Measurements from ENCODE around the gene SYDE1.
"Not testable (repeated sequence)": the region's sequence is repeated elsewhere in the genome, so short reads cannot be mapped to it uniquely, and the experiment has no call there.

The SYDE1 gene, protein sequence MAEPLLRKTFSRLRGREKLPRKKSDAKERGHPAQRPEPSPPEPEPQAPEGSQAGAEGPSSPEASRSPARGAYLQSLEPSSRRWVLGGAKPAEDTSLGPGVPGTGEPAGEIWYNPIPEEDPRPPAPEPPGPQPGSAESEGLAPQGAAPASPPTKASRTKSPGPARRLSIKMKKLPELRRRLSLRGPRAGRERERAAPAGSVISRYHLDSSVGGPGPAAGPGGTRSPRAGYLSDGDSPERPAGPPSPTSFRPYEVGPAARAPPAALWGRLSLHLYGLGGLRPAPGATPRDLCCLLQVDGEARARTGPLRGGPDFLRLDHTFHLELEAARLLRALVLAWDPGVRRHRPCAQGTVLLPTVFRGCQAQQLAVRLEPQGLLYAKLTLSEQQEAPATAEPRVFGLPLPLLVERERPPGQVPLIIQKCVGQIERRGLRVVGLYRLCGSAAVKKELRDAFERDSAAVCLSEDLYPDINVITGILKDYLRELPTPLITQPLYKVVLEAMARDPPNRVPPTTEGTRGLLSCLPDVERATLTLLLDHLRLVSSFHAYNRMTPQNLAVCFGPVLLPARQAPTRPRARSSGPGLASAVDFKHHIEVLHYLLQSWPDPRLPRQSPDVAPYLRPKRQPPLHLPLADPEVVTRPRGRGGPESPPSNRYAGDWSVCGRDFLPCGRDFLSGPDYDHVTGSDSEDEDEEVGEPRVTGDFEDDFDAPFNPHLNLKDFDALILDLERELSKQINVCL

DNA sequence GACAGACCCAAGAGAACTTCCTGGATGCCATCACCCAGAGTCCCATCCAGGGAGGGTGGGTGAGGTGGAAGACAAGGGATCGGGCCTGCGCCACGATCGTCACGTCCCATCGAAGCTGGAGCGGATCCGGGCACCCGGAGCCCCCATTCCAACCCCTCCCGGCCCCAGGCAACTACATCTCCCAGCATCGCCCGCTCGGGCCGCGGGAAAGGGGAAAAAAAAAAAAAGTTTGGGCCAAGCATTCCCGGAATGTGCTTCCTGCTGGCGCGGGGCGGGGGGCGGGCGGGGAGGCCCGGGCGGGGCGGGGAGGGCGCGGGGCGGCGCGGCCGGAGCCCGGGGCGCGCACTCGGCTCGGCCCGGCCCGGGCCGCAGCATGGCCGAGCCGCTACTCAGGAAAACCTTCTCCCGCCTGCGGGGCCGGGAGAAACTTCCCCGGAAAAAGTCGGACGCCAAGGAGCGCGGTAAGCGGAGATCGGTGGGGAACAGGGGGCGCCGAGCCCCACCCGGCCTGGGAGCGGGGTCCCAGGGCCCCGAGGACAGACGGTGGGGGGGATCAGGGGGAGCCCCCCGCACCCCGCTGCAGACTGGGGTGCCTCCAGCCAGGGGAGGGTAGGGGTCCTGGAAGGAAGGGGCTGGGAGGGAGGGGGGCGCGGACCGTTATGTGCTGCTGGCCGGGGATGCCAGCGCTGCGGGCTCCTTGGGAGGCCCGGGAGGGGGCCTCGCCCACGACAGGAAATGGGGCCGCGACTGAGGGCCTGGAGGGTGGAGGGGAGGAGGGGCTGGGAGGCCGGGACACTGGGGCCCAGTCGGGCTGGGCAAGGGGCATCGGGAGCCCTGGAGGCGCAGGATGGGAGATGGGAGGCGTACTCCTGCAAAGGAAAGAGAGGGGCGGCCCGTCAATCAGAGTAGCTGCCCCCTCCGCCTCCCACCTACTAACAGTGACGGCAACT, at the start of gene SYDE1:
Gene SYDE1 (plus strand): TSS at position 341 of the 950 bp plus-strand sequence. CDS start 33 bp downstream, at position 374.
- no peak for DNase-seq

DNA sequence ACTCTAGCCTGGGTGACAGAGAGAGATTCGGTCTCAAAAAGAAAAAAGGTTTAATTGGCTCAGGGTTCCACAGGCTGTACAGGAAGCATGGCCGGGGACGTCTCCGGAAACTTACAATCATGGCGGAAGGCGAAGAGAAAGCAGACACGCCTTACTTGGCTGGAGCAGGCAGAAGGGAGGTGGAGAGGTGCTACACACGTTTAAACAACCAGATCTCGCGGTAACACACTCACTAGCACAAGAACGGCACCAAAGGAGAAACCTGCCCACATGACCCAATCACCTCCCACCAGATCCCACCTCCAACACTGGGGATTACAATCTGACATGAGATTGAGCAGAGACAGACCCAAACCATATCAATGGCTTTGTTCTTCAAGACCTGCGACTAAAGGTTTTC, 45.2 kb upstream of the SYDE1 start:
- no peak for DNase-seq

DNA sequence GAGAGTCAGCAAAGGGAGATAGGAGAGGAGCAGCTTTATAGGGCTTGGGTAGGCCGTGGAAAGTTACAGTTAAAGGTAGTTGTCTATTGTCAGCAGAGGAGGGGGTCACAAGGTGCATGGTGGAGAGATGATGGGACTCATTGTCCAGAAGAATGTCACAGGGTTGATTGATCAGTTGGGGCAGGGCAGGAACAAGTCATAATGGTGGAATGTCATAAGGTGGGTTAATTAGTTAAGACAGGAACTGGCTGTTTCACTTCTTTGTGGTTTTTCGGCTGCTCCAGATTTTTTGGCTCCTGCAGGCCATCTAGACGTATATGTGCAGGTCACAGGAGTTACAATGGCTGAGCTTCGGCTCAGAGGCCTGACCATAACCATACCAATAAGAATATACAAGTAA, 36.8 kb upstream of the SYDE1 start:
- not testable (repeated sequence) for DNase-seq

DNA sequence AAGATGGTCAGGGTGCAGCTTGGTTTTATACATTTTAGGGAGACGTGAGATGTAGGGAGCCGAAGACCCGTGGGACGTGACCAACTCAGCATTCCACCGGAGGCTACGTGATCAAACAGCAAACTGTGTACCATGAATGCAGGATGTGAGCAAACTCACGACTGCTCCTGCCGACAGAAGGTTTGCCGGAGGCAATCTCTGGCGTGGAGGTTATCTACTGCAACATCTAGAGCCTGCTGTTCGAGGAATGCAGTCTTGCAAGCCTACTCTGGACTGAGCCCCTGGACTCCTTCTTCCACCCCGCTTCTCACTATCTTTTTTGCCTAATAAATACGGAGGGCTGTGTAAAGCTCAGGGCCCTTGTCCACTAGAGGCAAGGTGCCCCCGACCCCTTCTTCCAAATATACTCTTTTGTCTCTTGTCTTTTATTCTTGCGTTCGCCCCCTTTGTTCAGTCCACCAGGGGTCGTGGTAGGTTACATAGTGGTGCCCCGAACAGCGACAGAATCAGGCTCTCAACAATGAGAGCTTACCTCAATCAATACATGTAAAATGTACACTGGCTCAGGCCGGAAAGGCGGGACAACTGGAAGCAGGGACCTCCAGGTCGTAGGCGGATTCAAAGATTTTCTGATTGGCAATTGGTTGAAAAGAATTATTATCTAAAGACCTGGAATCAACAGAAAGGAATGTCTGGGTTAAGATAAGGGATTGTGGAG, 34.1 kb upstream of the SYDE1 start:
- no peak for DNase-seq

GRCh38 chr19:15074371-15074770, 32.8 kb upstream of the SYDE1 start:
- DNase-seq = no peak

DNA sequence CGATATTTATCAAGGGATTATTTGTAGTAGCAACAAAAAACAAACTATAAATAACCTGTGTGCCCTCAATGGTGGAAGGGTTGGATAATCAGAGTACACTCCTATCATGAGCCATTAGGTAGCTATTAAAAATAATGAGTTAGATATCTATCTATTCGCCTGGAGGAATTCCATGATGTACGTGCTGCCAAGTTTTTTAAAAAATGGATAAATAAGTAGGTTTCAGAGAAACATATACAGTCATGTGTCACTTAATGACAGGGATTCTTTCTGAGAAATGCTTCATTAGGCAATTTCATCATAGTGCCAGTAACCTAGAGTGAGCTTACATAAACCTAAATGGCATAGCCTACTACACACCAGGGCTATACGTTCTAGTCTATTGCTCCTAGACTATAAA, 31.4 kb upstream of the SYDE1 start:
- no peak for DNase-seq

GRCh38 chr19:15080002-15080401, 27.2 kb upstream of the SYDE1 start:
- DNase-seq = not testable (repeated sequence)

- DNase-seq = no peak
Observed at GRCh38 chr19:15081911-15082310, 25.3 kb upstream of the SYDE1 start, which contains the start of gene OR1I1. OR1I1 (plus strand) TSS chr19:15082211; CDS start chr19:15087066, 4,855 bp downstream.

DNA sequence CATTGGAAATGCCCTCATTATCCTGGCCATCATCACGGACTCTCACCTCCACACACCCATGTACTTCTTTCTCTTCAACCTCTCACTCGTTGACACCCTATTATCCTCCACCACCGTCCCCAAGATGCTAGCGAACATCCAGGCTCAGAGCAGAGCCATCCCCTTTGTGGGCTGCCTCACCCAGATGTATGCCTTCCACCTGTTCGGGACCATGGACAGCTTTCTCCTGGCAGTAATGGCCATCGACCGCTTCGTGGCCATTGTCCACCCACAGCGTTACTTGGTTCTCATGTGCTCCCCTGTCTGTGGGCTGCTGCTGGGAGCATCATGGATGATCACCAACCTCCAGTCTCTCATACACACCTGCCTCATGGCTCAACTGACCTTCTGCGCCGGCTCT, 20.0 kb upstream of the SYDE1 start:
- no peak for DNase-seq

GRCh38 chr19:15091918-15092753, 15.1 kb upstream of the SYDE1 start:
- no peak for DNase-seq

- no peak for DNase-seq
Observed at GRCh38 chr19:15093001-15093400, 14.2 kb upstream of the SYDE1 start.

- DNase-seq = no peak
Observed at GRCh38 chr19:15096223-15096622, 11.0 kb upstream of the SYDE1 start.

DNA sequence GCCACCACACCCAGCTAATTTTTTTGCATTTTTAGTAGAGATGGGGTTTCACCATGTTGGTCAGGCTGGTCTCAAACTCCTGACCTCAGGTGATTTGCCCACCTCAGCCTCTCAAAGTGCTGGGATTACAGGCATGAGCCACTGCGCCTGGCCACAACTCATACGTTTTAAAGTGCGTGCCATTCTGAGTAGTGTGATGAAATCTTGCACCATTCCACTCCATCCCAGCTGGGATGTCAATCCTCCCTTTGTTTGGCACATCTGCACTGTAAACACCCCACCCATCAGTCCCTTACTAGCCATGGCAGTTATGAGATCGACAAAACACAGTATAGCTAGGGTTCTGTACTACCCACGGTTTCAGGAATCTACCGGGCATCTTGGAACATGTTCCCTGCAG, 9.2 kb upstream of the SYDE1 start:
- not testable (repeated sequence) for DNase-seq

DNA sequence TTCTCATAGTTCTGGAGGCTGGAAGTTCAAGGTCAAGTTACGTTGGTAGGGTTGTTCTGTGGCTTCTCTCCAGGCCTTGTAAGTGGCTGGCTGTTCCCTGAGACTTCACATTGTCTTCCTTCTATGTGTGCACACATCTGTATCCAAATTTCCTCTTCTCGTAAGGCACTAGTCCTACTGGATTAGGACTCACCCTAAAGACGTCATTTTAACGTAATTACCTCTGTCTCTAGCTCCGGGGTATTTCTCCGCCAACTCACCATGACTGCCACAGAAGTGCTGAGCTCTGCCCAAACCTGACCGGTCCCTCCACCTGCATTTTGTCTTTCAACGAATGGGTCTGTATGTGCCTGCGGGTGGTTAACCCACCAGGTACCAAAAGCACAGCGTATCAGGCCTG, 8.7 kb upstream of the SYDE1 start:
- no peak for DNase-seq

- DNase-seq = no peak
Observed at GRCh38 chr19:15099017-15099582, 8.1 kb upstream of the SYDE1 start.

DNA sequence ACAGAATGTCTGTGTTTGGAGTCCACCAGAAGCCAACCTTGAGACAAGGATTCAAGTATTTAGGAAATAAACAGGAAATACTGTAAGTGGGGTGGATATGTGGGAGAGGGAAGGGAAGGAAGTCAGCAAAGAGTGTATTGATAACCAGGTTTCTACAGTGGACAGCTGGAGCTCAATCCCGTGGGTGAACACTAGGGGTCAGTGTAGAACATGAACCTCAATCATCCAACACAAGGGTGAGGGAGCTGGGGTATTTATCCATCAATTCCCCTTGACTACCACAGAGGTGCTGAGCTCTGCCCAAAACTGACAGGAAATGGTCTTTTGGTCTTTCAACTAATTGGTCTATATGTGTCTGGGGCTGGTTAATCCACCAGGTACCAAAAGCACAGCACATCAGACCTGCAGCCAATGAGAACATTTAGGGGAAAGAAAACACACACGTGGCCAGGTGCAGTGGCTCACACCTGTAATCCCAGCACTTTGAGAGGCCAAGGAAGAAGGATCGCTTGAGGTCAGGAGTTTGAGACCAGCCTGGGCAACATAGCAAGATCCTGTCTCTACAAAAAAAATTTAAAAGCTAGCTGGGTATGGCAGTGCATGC, 5.6 kb upstream of the SYDE1 start:
- no peak for DNase-seq

DNA sequence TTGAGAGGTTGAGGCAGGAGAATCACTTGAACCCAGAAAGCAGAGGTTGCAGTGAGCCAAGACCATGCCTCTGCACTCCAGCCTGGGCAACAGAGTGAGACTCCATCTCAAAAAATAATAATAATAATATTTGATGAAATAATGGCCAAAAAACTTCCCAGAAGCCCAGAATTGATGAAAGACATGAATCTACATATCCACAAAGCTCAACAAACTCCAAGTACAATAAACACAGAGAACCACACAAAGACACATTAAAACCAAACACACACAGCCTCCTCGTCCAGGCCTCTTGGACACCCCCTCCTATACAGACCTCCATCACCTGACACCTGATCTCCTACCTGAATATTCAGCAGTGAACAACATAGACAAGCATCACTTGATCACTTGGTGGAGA, 3.2 kb upstream of the SYDE1 start:
- no peak for DNase-seq

GRCh38 chr19:15104411-15104810, 2.8 kb upstream of the SYDE1 start:
- no peak for DNase-seq

- DNase-seq = no peak
Observed at GRCh38 chr19:15105044-15105443, 2.2 kb upstream of the SYDE1 start.

DNA sequence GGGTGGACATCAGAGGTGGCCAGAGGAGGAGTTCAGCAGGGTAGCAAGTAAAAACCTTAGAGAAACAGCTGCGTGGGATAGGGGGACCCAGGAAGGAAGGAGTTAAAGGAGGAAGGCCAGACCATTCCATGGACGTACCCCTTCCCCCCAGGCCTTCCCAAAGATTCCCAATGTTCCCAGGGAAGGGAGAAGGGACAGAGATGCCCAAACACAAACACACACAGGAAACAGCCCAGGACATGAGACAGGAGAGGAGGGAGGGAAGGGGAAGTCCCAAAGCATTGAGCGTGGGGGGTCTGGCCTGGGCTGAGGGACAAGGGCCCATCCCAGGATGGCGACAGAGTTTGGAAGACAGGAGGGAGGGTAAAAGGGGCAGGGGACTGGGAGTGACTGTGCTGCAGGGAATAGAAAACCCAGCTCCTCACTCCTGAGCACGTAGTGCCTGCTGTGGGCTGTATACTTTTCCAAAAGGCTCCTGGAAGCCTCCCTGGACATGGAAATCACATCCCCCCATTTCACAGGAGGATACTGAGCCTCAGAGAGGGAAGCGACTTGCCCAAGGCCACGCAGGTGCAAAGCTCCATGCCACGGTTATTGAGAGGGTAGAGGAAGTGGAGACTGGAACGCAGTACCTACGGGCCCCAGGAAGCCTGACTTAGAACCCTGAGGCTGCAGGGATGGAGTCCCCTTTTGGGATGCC, 1.1 kb downstream of the SYDE1 start:
- no peak for DNase-seq
